ENCODE measurements around the gene EFCAB12.

The EFCAB12 gene

DNA sequence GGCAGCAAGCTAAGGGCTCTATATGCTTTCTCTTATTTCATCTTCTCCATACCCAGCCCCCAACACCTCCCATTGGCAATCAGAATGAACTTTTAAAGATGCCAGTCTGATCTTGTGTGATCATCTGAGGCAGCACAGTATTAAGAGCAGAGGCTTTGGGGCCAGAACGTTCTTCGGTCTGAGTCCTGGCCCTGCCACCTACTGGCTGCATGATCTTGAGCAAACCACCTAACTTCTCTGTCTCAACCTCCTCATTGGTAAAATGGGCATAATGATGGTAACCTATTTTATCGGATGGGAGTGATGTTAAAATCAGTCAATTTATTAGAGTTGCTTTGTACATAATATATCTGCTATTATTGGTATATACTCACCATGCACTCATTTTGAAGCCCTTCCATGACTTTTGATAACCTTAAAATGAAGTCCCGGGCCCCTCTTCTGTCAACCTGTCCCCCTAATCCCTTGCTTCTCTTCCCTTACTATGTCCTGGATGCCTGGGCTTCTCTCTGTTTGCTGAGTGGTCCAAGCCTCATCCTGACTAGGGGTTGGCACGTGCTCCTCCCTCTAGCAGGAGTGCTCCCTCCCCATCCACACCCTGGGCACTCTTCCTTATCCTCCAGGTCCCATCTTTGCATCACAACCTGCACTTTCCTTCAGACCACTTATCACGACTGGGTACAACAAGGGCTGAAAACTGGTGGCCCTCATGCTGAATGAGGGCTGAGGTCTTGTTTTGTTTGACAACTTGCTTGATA is 6.3 kb downstream of the EFCAB12 start:
- H3F3A ChIP-seq (ENCODE audit: insufficient read depth, low read length): no peaks in the 10 kb centered on the region
- H3K36me3 ChIP-seq (ENCODE audit: insufficient read depth, low read length): no peaks in the 10 kb centered on the region; the same call in 1 of the 2 replicates
- no peaks in the 10 kb centered on the region for H3K9me3 ChIP-seq (ENCODE audit: low read length)
- H3K9me2 ChIP-seq (ENCODE audit: low read depth, low read length): no peaks in the 10 kb centered on the region
- no peak overlapping the region for H3K4me3 ChIP-seq (ENCODE audit: low read depth, low read length, poor library complexity, severe bottlenecking)
- no peak overlapping the region for H3K4me2 ChIP-seq (ENCODE audit: low read length)
- H3K4me1 ChIP-seq (ENCODE audit: insufficient read depth, low read length, severe bottlenecking): peaks cover 18% of the 10 kb centered on the region
- no peak overlapping the region for H3K27ac ChIP-seq (ENCODE audit: low read depth, low read length, poor library complexity, severe bottlenecking)
- no peak overlapping the region for H3K9ac ChIP-seq (ENCODE audit: low read length)
- H4K20me1 ChIP-seq (ENCODE audit: insufficient read depth, low read length): no peaks in the 10 kb centered on the region
- no peak overlapping the region for H2AFZ ChIP-seq (ENCODE audit: low read length)
- no peak for TF ChIP-seq EZH2 (IDR thresholded peaks at IDR 0.05; ENCODE audit: borderline replicate concordance, low read length)
- peak; percentile 62 for TF ChIP-seq CTCF (IDR thresholded peaks at IDR 0.05; ENCODE audit: low read length)
- no peaks in the 10 kb centered on the region for H3K79me2 ChIP-seq (ENCODE audit: insufficient read depth, low read length)
- H3K27me3 ChIP-seq (ENCODE audit: insufficient read depth, low read length): no peaks in the 10 kb centered on the region

GRCh38 chr3:129421236-129421883 is 7.1 kb downstream of the EFCAB12 start:
- Histone ChIP-seq H3K4me2 (ENCODE audit: low read length) (no peak overlapping the region), H3K4me1 (ENCODE audit: insufficient read depth, low read length, severe bottlenecking) (peaks cover 21% of the 10 kb centered on the region), H4K20me1 (ENCODE audit: insufficient read depth, low read length) (no peaks in the 10 kb centered on the region), H3K36me3 (ENCODE audit: insufficient read depth, low read length) (no peaks in the 10 kb centered on the region; the same call in 1 of the 2 replicates), H3K9me2 (ENCODE audit: low read depth, low read length) (no peaks in the 10 kb centered on the region), H3K9me3 (ENCODE audit: low read length) (no peaks in the 10 kb centered on the region), H3K9ac (ENCODE audit: low read length) (no peak overlapping the region), H3K27ac (ENCODE audit: low read depth, low read length, poor library complexity, severe bottlenecking) (no peak overlapping the region), H3K27me3 (ENCODE audit: insufficient read depth, low read length) (no peaks in the 10 kb centered on the region), H2AFZ (ENCODE audit: low read length) (no peak overlapping the region), H3K79me2 (ENCODE audit: insufficient read depth, low read length) (no peaks in the 10 kb centered on the region), H3K4me3 (ENCODE audit: low read depth, low read length, poor library complexity, severe bottlenecking) (no peak overlapping the region), H3F3A (ENCODE audit: insufficient read depth, low read length) (no peaks in the 10 kb centered on the region)
- TF ChIP-seq CTCF (IDR thresholded peaks at IDR 0.05; ENCODE audit: low read length) (no peak), EZH2 (IDR thresholded peaks at IDR 0.05; ENCODE audit: borderline replicate concordance, low read length) (no peak)

DNA sequence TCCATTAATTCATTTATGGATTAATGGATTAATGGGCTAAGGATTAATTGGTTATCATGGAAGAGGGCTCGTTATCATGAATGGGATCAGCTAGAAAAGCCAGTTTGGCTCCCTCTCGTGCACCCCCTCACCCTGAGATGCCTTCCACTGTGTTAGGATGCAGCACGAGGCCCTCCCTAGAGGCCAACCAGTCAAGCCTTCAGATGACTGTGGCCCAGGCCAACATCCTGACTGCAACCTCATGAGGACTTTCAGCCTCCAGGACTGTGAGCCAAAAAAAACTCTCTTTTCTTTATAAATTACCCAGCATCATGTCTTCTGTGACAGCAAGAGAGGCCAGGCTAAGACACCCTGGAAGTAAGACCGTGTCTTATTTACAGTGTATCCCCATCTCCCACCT is 9.0 kb downstream of the EFCAB12 start:
- Histone ChIP-seq H3K4me3 (ENCODE audit: low read depth, low read length, poor library complexity, severe bottlenecking) (no peak overlapping the region), H3K27me3 (ENCODE audit: insufficient read depth, low read length) (no peaks in the 10 kb centered on the region), H3K36me3 (ENCODE audit: insufficient read depth, low read length) (no peaks in the 10 kb centered on the region; the same call in 1 of the 2 replicates), H4K20me1 (ENCODE audit: insufficient read depth, low read length) (no peaks in the 10 kb centered on the region), H3F3A (ENCODE audit: insufficient read depth, low read length) (no peaks in the 10 kb centered on the region), H3K9ac (ENCODE audit: low read length) (no peak overlapping the region), H3K4me1 (ENCODE audit: insufficient read depth, low read length, severe bottlenecking) (peaks cover 20% of the 10 kb centered on the region), H3K79me2 (ENCODE audit: insufficient read depth, low read length) (no peaks in the 10 kb centered on the region), H2AFZ (ENCODE audit: low read length) (no peak overlapping the region), H3K9me3 (ENCODE audit: low read length) (no peaks in the 10 kb centered on the region), H3K9me2 (ENCODE audit: low read depth, low read length) (no peaks in the 10 kb centered on the region), H3K27ac (ENCODE audit: low read depth, low read length, poor library complexity, severe bottlenecking) (no peak overlapping the region), H3K4me2 (ENCODE audit: low read length) (no peak overlapping the region)
- TF ChIP-seq CTCF (IDR thresholded peaks at IDR 0.05; ENCODE audit: low read length) (no peak), EZH2 (IDR thresholded peaks at IDR 0.05; ENCODE audit: borderline replicate concordance, low read length) (no peak)
